Stimulated activated CD4-positive, alpha-beta T cell treated with anti-CD3 and anti-CD28 coated beads, Interleukin-15, amount 100 ng/mL, for 48 hours (primary cell): ENCODE data around the gene ZNF581.
A peak's percentile ranks its signal among the peaks of the same experiment; 100 is the strongest.

Experiments
- DNase-seq, 2 donors: peaks; one replicate each; pipeline ENCODE4 v3.0.0-alpha.2; 2020; ENCODE audit warnings: low read depth in 2 of 2

ZNF581 gene

GRCh38 chr19:55648585-55649267 lies 5.3 kb downstream of the ZNF581 start:
- DNase-seq = no peak

GRCh38 chr19:55649268-55650125 lies 6.0 kb downstream of the ZNF581 start:
- no peak for DNase-seq

- no peak for DNase-seq
Observed at GRCh38 chr19:55650126-55650557, 6.7 kb downstream of the ZNF581 start.

GRCh38 chr19:55650602-55651230 lies 7.3 kb downstream of the ZNF581 start:
- DNase-seq = no peak

- no peak for DNase-seq
Observed at GRCh38 chr19:55651236-55651635, 7.8 kb downstream of the ZNF581 start.

GRCh38 chr19:55652311-55653128 lies 9.1 kb downstream of the ZNF581 start:
- no peak for DNase-seq

- DNase-seq = peak; percentile 94
Observed at GRCh38 chr19:55653651-55654322, 10.3 kb downstream of the ZNF581 start.

GRCh38 chr19:55654323-55654867 lies 10.9 kb downstream of the ZNF581 start:
- peak; percentile 99 for DNase-seq

GRCh38 chr19:55654868-55655647 lies 11.6 kb downstream of the ZNF581 start, which contains the start of gene U2AF2:
Gene U2AF2, plus strand, starts transcription at chr19:55655035. Its CDS starts 70 bp downstream, at chr19:55655105.
- DNase-seq = peak; percentile 94 to 95

GRCh38 chr19:55655648-55656040 lies 12.2 kb downstream of the ZNF581 start:
- no peak for DNase-seq

- DNase-seq = no peak
Observed at GRCh38 chr19:55656552-55656951, 13.1 kb downstream of the ZNF581 start.

GRCh38 chr19:55656988-55657747 lies 13.7 kb downstream of the ZNF581 start:
- DNase-seq = no peak

- DNase-seq = no peak
Observed at GRCh38 chr19:55658846-55659459, 15.5 kb downstream of the ZNF581 start.

- DNase-seq = no peak
Observed at GRCh38 chr19:55659822-55660221, 16.4 kb downstream of the ZNF581 start.

GRCh38 chr19:55660404-55660803 lies 17.0 kb downstream of the ZNF581 start:
- DNase-seq = no peak

GRCh38 chr19:55660991-55661390 lies 17.5 kb downstream of the ZNF581 start:
- DNase-seq = no peak

- no peak for DNase-seq
Observed at GRCh38 chr19:55661826-55662225, 18.4 kb downstream of the ZNF581 start.

GRCh38 chr19:55663846-55664536 lies 20.5 kb downstream of the ZNF581 start:
- DNase-seq = no peak
